HEK293 (cell line): ENCODE measurements around the gene NLGN1.

Experiments
- CTCF ChIA-PET: fragments of 350-600 bp; formaldehyde crosslinking; extraction: SDS; loops from one replicate; lab custom pipeline; 2021; ENCODE audit warnings: antibody characterized with exemption; lab: Yijun Ruan, JAX
- POLR2A ChIA-PET: fragments of 300-600 bp; formaldehyde crosslinking; extraction: SDS; loops from one replicate; lab custom pipeline; 2020; ENCODE audit warnings: antibody characterized with exemption, inconsistent platforms; lab: Yijun Ruan, JAX
- H3K27ac ChIP-seq: fragments of 200-500 bp; sonication (Bioruptor generic); 2 replicates; pipeline ENCODE4 v1.5.1; 2014; ENCODE audit warnings: low read depth, low read length, control low read depth, inconsistent platforms; ENCODE audit errors: extremely low read depth
- H3K36me3 ChIP-seq, 2 experiments: fragments of 200-500 bp in 1 of 2; sonication (Bioruptor generic) in 1 of 2; 1 replicate in 1 of 2; 2 replicates in 1 of 2; pipeline ENCODE4 v1.5.1; 2014 to 2017; ENCODE audit warnings: inconsistent platforms in 2 of 2, low read length in 2 of 2; ENCODE audit not compliant: control insufficient read depth in 2 of 2, insufficient read depth in 1 of 2
- H3K4me1 ChIP-seq: fragments of 200-500 bp; sonication (Bioruptor generic); 2 replicates; pipeline ENCODE4 v1.5.1; 2014; ENCODE audit warnings: mild to moderate bottlenecking, low read length, inconsistent platforms; ENCODE audit not compliant: control insufficient read depth, insufficient read depth
- H3K4me3 ChIP-seq: 2 replicates; pipeline ENCODE4 v1.5.1; 2011; ENCODE audit warnings: low read depth, mild to moderate bottlenecking, control low read depth, low read length, moderate library complexity
- H3K9me3 ChIP-seq: fragments of 200-500 bp; sonication (Bioruptor generic); 2 replicates; pipeline ENCODE4 v1.5.1; 2014; ENCODE audit warnings: low read depth, low read length, inconsistent platforms; ENCODE audit not compliant: control insufficient read depth, insufficient read depth
- BCL6B ChIP-seq: fragments of 450-650 bp; formaldehyde crosslinking; IDR thresholded peaks from 2 replicates; pipeline ENCODE4 v1.5.1; 2017; ENCODE audit warnings: missing biosample characterization, missing genetic modification characterization
- GLIS2 ChIP-seq: fragments of 450-650 bp; formaldehyde crosslinking; IDR thresholded peaks from 2 replicates; pipeline ENCODE4 v1.5.1; 2016; ENCODE audit warnings: missing biosample characterization, missing genetic modification characterization
- MYNN ChIP-seq: fragments of 450-650 bp; formaldehyde crosslinking; IDR thresholded peaks from 2 replicates; pipeline ENCODE4 v1.5.1; 2016; ENCODE audit warnings: missing biosample characterization, missing genetic modification characterization, borderline replicate concordance
- OSR2 ChIP-seq: fragments of 450-650 bp; formaldehyde crosslinking; IDR thresholded peaks from 2 replicates; pipeline ENCODE4 v1.5.1; 2016; ENCODE audit warnings: missing biosample characterization, missing genetic modification characterization
- PBX3 ChIP-seq: sonication (generic); formaldehyde crosslinking; IDR thresholded peaks from 2 replicates; pipeline ENCODE4 v1.8.1; 2022; ENCODE audit warnings: mild to moderate bottlenecking, moderate library complexity, missing genetic modification reagents
- TRIM28 ChIP-seq: IDR thresholded peaks from 2 replicates; pipeline ENCODE4 v1.6.1; 2011; ENCODE audit warnings: low read length, control low read depth, borderline replicate concordance
- WT1 ChIP-seq: fragments of 450-650 bp; formaldehyde crosslinking; IDR thresholded peaks from 2 replicates; pipeline ENCODE4 v1.5.1; 2016; ENCODE audit warnings: missing biosample characterization, missing genetic modification characterization
- YY1 ChIP-seq: fragments of 450-650 bp; formaldehyde crosslinking; IDR thresholded peaks from 2 replicates; pipeline ENCODE4 v1.5.1; 2018; ENCODE audit warnings: missing biosample characterization, missing genetic modification characterization
- ZBTB26 ChIP-seq: fragments of 450-650 bp; formaldehyde crosslinking; optimal IDR thresholded peaks from 2 replicates; pipeline ENCODE3; 2016; ENCODE audit warnings: missing biosample characterization, mild to moderate bottlenecking, missing genetic modification characterization
- ZFHX2 ChIP-seq: fragments of 450-650 bp; formaldehyde crosslinking; conservative IDR thresholded peaks from 2 replicates; pipeline ENCODE4 v1.5.1; 2016; ENCODE audit warnings: missing biosample characterization, missing genetic modification characterization
- ZFP37 ChIP-seq: fragments of 450-650 bp; formaldehyde crosslinking; IDR thresholded peaks from 2 replicates; pipeline ENCODE4 v1.5.1; 2016; ENCODE audit warnings: missing biosample characterization, missing genetic modification characterization
- ZNF132 ChIP-seq: fragments of 450-650 bp; formaldehyde crosslinking; IDR thresholded peaks from 2 replicates; pipeline ENCODE4 v1.5.1; 2017; ENCODE audit warnings: missing biosample characterization, missing genetic modification characterization, borderline replicate concordance
- ZNF311 ChIP-seq: fragments of 450-650 bp; formaldehyde crosslinking; IDR thresholded peaks from 2 replicates; pipeline ENCODE4 v1.5.1; 2017; ENCODE audit warnings: missing biosample characterization, missing genetic modification characterization, borderline replicate concordance
- ZNF416 ChIP-seq: fragments of 450-650 bp; formaldehyde crosslinking; IDR thresholded peaks from 2 replicates; pipeline ENCODE4 v1.5.1; 2016; ENCODE audit warnings: missing biosample characterization, missing genetic modification characterization
- ZNF558 ChIP-seq: fragments of 450-650 bp; formaldehyde crosslinking; IDR thresholded peaks from 2 replicates; pipeline ENCODE4 v1.5.1; 2016; ENCODE audit warnings: missing biosample characterization, missing genetic modification characterization
- ZNF596 ChIP-seq: fragments of 450-650 bp; IDR thresholded peaks from 2 replicates; pipeline ENCODE4 v1.5.0; 2018; ENCODE audit warnings: missing biosample characterization, mild to moderate bottlenecking, missing genetic modification characterization, moderate library complexity
- ZNF76 ChIP-seq: fragments of 450-650 bp; formaldehyde crosslinking; IDR thresholded peaks from 2 replicates; pipeline ENCODE4; 2016; ENCODE audit warnings: low read depth, missing biosample characterization, missing genetic modification characterization, borderline replicate concordance
- TF ChIP-seq, protein P1 (sequence below): fragments of 450-650 bp; formaldehyde crosslinking; IDR thresholded peaks from 2 replicates; pipeline ENCODE4 v1.5.1; 2016; ENCODE audit warnings: missing biosample characterization, missing genetic modification characterization
- TF ChIP-seq, protein P2 (sequence below): fragments of 450-650 bp; IDR thresholded peaks from 2 replicates; pipeline ENCODE4 v1.5.1; 2018; ENCODE audit warnings: missing biosample characterization, missing genetic modification characterization

The NLGN1 gene

DNA sequence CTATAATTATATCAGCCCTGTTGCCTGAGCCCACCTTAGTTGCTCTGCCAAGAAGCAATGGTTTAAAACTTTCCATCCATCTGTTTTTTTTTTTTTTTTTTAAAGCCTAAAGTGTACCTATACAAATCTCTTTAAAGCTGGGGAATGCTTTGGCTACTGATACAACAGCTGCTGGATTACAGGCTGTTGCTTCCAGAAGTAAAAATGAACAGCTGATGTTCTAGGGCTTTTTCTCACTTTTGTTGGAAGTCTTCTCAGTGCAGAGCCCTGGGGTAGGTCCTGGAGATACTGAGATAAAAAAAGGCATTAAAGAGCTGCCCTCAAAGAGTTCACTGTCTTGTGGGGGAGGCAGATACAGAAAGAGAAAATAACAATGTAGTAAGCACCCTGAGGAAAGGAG lies 218.1 kb downstream of the NLGN1 start:
- H3K27ac ChIP-seq = no peak overlapping the region
- ChIA-PET POLR2A (no interaction called here), CTCF (no interaction called here)
- no peaks in the 10 kb centered on the region for H3K4me1 ChIP-seq
- no peak overlapping the region for H3K4me3 ChIP-seq
- TF ChIP-seq ZBTB26 (no peak), YY1 (no peak), ZFP37 (tag by site-specific recombination) (no peak), MYNN (tag by site-specific recombination) (no peak), ZNF596 (tag by site-specific recombination) (no peak), ZNF132 (tag by site-specific recombination) (no peak), OSR2 (tag by site-specific recombination) (no peak), ZNF311 (tag by site-specific recombination) (no peak), TRIM28 (no peak), ZNF416 (tag by site-specific recombination) (no peak), ZNF76 (tag by site-specific recombination) (no peak), PBX3 (CRISPR knock-in tag) (no peak), ZFHX2 (tag by site-specific recombination) (no peak)
- TF ChIP-seq, protein P1, sequence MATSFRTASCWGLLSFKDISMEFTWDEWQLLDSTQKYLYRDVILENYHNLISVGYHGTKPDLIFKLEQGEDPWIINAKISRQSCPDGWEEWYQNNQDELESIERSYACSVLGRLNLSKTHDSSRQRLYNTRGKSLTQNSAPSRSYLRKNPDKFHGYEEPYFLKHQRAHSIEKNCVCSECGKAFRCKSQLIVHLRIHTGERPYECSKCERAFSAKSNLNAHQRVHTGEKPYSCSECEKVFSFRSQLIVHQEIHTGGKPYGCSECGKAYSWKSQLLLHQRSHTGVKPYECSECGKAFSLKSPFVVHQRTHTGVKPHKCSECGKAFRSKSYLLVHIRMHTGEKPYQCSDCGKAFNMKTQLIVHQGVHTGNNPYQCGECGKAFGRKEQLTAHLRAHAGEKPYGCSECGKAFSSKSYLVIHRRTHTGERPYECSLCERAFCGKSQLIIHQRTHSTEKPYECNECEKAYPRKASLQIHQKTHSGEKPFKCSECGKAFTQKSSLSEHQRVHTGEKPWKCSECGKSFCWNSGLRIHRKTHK = no peak
- TF ChIP-seq, protein P2, sequence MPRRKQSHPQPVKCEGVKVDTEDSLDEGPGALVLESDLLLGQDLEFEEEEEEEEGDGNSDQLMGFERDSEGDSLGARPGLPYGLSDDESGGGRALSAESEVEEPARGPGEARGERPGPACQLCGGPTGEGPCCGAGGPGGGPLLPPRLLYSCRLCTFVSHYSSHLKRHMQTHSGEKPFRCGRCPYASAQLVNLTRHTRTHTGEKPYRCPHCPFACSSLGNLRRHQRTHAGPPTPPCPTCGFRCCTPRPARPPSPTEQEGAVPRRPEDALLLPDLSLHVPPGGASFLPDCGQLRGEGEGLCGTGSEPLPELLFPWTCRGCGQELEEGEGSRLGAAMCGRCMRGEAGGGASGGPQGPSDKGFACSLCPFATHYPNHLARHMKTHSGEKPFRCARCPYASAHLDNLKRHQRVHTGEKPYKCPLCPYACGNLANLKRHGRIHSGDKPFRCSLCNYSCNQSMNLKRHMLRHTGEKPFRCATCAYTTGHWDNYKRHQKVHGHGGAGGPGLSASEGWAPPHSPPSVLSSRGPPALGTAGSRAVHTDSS (tag by site-specific recombination) = no peak
- no peaks in the 10 kb centered on the region for H3K36me3 ChIP-seq
- no peaks in the 10 kb centered on the region for H3K9me3 ChIP-seq

- H3K4me1 ChIP-seq = no peaks in the 10 kb centered on the region
- H3K27ac ChIP-seq = no peak overlapping the region
- H3K9me3 ChIP-seq = no peaks in the 10 kb centered on the region
- TF ChIP-seq WT1 = no peak
- no peak for TF ChIP-seq YY1
- TF ChIP-seq ZNF558 (tag by site-specific recombination) = no peak
- TF ChIP-seq GLIS2 (tag by site-specific recombination) = no peak
- no peak for TF ChIP-seq BCL6B (tag by site-specific recombination)
- POLR2A ChIA-PET = no interaction called here
- H3K36me3 ChIP-seq = no peaks in the 10 kb centered on the region
- no peak overlapping the region for H3K4me3 ChIP-seq
- CTCF ChIA-PET = no interaction called here
Measured at GRCh38 chr3:173617490-173617889, 219.9 kb downstream of the NLGN1 start.
